Measurements from ENCODE around the gene ITGA2B. TPM values are rescaled to one million over a fixed set of nuclear protein-coding genes. Genes with fewer than 3 reads are reported as not detected.

Gene ITGA2B
- total RNA-seq, result 1 to 10 TPM; 1.5 to 3.0 (median 2.8) TPM

DNA sequence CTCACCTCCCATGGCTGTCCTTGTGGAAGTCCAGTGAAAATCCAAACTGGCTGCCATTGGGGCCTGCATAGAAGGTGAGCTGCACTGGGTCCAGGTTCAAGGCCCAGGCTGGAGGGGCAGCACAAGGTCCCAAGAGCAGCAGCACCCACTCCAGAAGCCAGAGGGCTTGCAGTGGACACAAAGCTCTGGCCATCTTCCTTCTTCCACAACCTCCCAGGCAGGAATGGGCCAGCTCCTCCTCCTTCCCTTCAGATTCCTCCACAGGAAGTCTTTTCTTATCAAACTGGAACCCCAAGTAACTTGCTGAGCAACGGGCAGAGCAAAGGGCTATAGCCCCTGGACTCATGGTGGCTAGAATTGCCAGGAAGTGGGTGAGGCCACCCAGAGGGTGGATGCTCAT is at the start of gene ITGA2B:
Gene ITGA2B (minus strand): TSS at position 369 of the 400 bp plus-strand sequence. CDS start 176 bp downstream, at position 193.
- DNase-seq (ENCODE audit: low spot score in 2 of 2), result no peak
- H3K4me1 ChIP-seq, result peaks cover 0 to 23% (median 14%) of the 10 kb centered on the region in 4 donors
- H3K27ac ChIP-seq, result no peak within 1 kb of the TSS
- no peaks in the 10 kb centered on the region for H3K9me3 ChIP-seq
- peaks cover 0 to 8% (median 0%) of the 10 kb centered on the region in 3 donors for H3K36me3 ChIP-seq
- no peak within 1 kb of the TSS for H3K4me3 ChIP-seq
- 30 to 31% methylated on average over 1 of the region's 1 CpG for WGBS, 2 donors
- peaks cover 0 to 16% of the 10 kb centered on the region in 2 donors for H3K27me3 ChIP-seq
- TF ChIP-seq POLR2A (IDR thresholded peaks at IDR 0.05), result no peak
- TF ChIP-seq, protein P1, sequence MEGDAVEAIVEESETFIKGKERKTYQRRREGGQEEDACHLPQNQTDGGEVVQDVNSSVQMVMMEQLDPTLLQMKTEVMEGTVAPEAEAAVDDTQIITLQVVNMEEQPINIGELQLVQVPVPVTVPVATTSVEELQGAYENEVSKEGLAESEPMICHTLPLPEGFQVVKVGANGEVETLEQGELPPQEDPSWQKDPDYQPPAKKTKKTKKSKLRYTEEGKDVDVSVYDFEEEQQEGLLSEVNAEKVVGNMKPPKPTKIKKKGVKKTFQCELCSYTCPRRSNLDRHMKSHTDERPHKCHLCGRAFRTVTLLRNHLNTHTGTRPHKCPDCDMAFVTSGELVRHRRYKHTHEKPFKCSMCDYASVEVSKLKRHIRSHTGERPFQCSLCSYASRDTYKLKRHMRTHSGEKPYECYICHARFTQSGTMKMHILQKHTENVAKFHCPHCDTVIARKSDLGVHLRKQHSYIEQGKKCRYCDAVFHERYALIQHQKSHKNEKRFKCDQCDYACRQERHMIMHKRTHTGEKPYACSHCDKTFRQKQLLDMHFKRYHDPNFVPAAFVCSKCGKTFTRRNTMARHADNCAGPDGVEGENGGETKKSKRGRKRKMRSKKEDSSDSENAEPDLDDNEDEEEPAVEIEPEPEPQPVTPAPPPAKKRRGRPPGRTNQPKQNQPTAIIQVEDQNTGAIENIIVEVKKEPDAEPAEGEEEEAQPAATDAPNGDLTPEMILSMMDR (IDR thresholded peaks at IDR 0.05), result no peak
- no peak for TF ChIP-seq EP300 (IDR thresholded peaks at IDR 0.05)

DNA sequence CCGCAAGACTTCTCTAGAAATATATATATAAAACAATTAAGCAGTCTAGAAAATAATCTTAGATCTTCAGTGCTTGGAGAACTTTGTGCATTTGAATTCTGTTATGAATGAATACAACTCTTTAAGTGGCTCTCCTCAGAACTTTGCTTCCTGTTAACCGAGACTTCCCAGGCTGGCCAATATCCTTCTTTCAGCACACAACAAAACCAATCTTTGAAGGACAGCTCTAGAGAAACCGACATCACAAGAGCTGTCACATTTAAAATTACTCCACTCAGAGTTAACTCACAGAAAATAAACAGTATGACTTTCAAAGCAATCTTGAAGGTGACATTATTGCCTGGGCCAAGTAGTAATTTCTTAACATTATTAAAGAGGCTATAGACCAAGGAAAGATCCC is 49.7 kb upstream of the ITGA2B start:
- Histone ChIP-seq H3K27me3 (no peaks in the 10 kb centered on the region), H3K4me3 (no peak overlapping the region), H3K36me3 (peaks cover 0 to 19% (median 0%) of the 10 kb centered on the region in 3 donors), H3K9me3 (no peaks in the 10 kb centered on the region), H3K4me1 (peaks cover 0 to 26% (median 8%) of the 10 kb centered on the region in 4 donors), H3K27ac (peak overlapping the region in 1 of 4 donors; percentile 14)
- WGBS, 2 donors, result 45 to 49% methylated on average over 3 of the region's 3 CpGs
- TF ChIP-seq POLR2A (IDR thresholded peaks at IDR 0.05) (no peak), EP300 (IDR thresholded peaks at IDR 0.05) (no peak)
- TF ChIP-seq, protein P1 (IDR thresholded peaks at IDR 0.05), result no peak
- no peak for DNase-seq (ENCODE audit: low spot score in 2 of 2)

DNA sequence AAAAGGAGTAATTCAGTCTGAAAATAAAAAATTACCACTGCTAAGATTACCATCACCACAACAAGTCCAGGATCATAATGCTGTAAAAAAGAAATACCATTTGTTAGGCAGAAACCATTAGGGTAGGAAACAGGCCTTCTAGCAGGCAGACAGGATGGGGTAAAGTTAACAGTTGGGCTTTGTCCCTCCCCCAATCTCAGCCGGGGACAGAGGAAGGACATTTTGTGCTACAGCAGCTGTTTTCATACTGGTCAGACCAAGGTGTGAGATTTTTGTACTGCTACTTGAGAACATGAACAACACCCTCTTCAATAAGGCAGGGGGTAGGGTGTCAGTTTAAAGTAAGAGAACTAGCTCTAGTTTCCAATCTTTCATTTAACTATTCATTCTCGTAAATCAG is 49.2 kb upstream of the ITGA2B start:
- Histone ChIP-seq H3K9me3 (no peaks in the 10 kb centered on the region), H3K27me3 (no peaks in the 10 kb centered on the region), H3K4me3 (no peak overlapping the region), H3K36me3 (peaks cover 0 to 24% (median 0%) of the 10 kb centered on the region in 3 donors), H3K4me1 (peaks cover 0 to 24% (median 7%) of the 10 kb centered on the region in 4 donors), H3K27ac (peak overlapping the region in 1 of 4 donors; percentile 14)
- TF ChIP-seq EP300 (IDR thresholded peaks at IDR 0.05) (no peak), POLR2A (IDR thresholded peaks at IDR 0.05) (no peak)
- TF ChIP-seq, protein P1 (IDR thresholded peaks at IDR 0.05), result no peak
- no peak for DNase-seq (ENCODE audit: low spot score in 2 of 2)
- whole genome bisulfite sequencing, 2 donors, result 35 to 45% methylated on average over 2 of the region's 2 CpGs

DNA sequence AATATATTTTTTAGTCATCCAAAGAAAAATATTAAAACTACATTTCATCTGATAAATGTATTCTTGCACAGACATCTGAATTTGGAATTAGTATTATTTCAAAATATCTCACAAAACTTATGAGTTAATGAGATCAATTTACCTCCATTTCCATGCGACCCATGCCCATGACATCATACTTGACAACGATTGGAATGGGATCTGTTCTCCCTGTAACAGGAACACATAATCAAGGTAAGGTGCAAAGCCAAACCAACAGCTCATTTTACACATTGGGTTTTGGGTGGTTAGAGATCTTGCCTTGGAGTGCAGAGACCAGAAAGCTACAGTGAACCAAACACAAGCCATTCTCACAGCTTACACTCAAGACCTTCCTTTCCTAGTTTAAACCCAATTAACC is 46.9 kb upstream of the ITGA2B start:
- Histone ChIP-seq H3K27ac (no peak overlapping the region), H3K9me3 (no peaks in the 10 kb centered on the region), H3K36me3 (peaks cover 0 to 47% (median 0%) of the 10 kb centered on the region in 3 donors), H3K4me1 (peaks cover 0 to 20% (median 6%) of the 10 kb centered on the region in 4 donors), H3K27me3 (no peaks in the 10 kb centered on the region), H3K4me3 (no peak overlapping the region)
- no peak for DNase-seq (ENCODE audit: low spot score in 2 of 2)
- no peak for TF ChIP-seq EP300 (IDR thresholded peaks at IDR 0.05)
- TF ChIP-seq, protein P1 (IDR thresholded peaks at IDR 0.05), result no peak
- no peak for TF ChIP-seq POLR2A (IDR thresholded peaks at IDR 0.05)
- 77 to 85% methylated on average over 2 of the region's 2 CpGs for WGBS, 2 donors

DNA sequence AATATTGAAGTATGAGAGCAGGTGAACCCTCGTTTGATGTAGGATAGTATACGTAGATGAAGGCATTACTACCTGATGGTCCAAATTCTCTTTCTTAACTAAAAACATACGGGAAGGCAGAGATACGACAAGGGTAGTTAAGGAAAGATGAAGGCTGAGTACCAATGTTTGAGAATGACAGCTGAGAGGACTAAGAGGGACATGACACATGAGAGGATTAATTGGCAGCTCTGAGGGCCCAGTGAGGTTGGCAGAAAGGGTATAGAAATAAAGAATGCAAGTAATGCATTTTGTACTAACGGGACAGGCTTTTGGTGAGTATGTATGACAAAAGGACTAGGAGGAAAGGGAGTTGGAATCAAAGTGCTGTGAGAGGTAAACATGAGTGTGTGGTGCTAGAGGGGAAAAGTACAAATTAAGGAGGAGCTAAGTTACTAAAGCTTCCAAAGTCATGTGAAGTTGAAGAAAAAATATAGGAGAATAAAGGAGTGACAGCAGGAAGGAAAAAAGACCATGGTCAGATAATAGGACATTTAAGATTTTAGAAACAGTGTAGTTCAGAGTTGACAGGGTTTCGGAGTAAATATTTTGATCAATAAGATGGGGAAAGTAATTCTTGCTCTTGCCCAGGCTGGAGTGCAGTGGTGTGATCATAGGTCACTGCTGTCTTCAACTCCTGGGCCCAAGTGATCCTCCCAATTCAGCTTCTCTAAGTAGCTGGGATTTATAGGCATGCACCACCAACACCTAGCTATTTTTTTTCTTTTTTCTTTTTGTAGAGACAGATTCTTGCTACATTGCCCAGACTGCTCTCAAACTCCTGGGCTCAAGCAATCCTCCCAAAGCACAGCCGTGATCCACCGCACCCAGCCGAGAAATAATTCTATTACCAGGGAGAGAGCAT is 43.1 kb upstream of the ITGA2B start:
- no peaks in the 10 kb centered on the region for H3K9me3 ChIP-seq
- no peak for TF ChIP-seq POLR2A (IDR thresholded peaks at IDR 0.05)
- TF ChIP-seq, protein P1 (IDR thresholded peaks at IDR 0.05), result no peak
- no peak for TF ChIP-seq EP300 (IDR thresholded peaks at IDR 0.05)
- no peaks in the 10 kb centered on the region for H3K27me3 ChIP-seq
- WGBS, 2 donors, result 90 to 92% methylated on average over 9 of the region's 9 CpGs
- no peak overlapping the region for H3K4me3 ChIP-seq
- H3K36me3 ChIP-seq, result peaks cover 0 to 75% (median 0%) of the 10 kb centered on the region in 3 donors
- no peaks in the 10 kb centered on the region for H3K4me1 ChIP-seq
- no peak for DNase-seq (ENCODE audit: low spot score in 2 of 2)
- no peak overlapping the region for H3K27ac ChIP-seq

All from tibial nerve (tissue), 4 donors.